Urinary bladder (tissue), 4 donors: ENCODE data around the gene ATP2C1. TPM values are rescaled to one million over a fixed set of nuclear protein-coding genes. Genes with fewer than 3 reads are reported as not detected.

Experiments used
- DNase-seq: peaks from one replicate; pipeline ENCODE4 v3.0.0-alpha.2; 2015; ENCODE audit errors: extremely low spot score
- H3K27ac ChIP-seq: one replicate; pipeline ENCODE4 v1.5.1; 2013; ENCODE audit warnings: low read depth, mild to moderate bottlenecking, moderate library complexity
- H3K36me3 ChIP-seq: one replicate; pipeline ENCODE4 v1.6.1; 2013; ENCODE audit warnings: mild to moderate bottlenecking, moderate library complexity; ENCODE audit not compliant: insufficient read depth
- H3K4me1 ChIP-seq: one replicate; pipeline ENCODE4 v1.6.1; 2013; ENCODE audit warnings: mild to moderate bottlenecking, moderate library complexity; ENCODE audit not compliant: insufficient read depth
- H3K4me3 ChIP-seq: one replicate; pipeline ENCODE4 v1.5.1; 2013; ENCODE audit warnings: low read depth, low read length
- WGBS: extraction: QIAGEN DNeasy Blood & Tissue Kit; methylation state at CpG from one replicate; pipeline ENCODE4 v1.1.7; 2013; 5-methylcytosine and 5-hydroxymethylcytosine counted together
- polyA plus RNA-seq: library from polyadenylated mRNA; stranded (reverse); fragments of 200-250 nt; gene quantifications from one replicate; pipeline ENCODE4 v1.2.3, GENCODE V29; 2013
- total RNA-seq: library from RNA; depleted of rRNA; stranded (reverse); fragments of >200 nt; gene quantifications from one replicate; pipeline ENCODE4 v1.2.3, GENCODE V29; 2014
- donor health status: healthy with polysubstance abuse.
- donor health status: healthy.

Gene ATP2C1
- total and polyA plus RNA-seq, 2 donors: 41.8 to 94.4 TPM

DNA sequence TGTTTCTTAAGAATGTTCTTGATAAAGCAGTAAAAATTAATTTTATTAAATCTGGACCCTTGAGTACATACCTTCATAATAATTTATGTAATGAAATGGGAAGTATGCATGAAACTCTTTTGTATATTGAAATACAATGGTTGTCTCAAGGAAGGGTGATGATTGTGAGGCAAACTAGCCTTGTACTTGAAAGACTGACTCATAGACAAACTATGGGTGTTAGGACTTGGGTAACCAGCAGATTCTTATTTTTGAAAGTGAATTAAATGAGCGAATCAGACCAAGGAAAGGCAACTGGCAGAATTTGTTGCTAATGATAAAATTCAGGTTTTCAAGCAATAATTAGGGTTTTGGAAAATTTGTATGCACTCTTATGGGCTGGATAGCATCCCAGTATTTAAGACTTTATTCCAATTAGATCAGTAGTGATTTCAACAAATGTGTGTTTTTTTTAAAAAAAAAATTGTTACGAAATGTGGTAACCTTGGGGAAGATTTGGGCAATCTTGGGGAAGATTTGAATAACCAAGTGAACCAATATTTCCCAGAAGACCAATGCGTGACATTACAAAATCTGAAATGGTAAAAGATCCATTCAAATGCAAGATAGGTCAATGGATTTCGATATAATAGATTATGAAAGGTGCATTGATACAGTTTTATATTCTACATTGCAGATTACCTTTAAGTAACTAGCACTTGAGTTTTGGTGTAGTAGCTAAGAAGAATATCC is 42.0 kb downstream of the ATP2C1 start:
- DNase-seq: no peak
- Histone ChIP-seq H3K4me1 (no peaks in the 10 kb centered on the region), H3K4me3 (no peak overlapping the region), H3K36me3 (no peaks in the 10 kb centered on the region), H3K27ac (no peak overlapping the region)
- 97% methylated on average over 4 of the region's 4 CpGs for WGBS

DNA sequence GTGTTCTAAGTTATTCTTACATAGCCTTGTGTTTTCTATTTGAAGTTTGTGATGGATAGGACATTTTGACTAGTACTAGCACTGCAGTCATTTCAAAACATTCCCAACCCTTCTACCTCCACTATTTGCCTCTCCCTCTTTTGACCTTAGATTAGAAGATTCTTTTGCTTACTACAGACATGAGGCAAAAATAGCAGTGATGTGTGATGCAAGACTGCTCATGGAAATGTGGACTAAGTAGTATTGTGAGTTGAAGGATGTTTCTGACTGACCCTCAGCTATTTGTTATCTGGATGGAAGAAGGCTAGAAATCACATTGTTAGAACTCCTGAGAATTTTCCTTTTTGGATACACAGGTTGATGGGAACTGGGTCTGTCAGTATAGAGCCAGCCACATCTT is 45.9 kb downstream of the ATP2C1 start:
- H3K4me1 ChIP-seq: no peaks in the 10 kb centered on the region
- no peak overlapping the region for H3K27ac ChIP-seq
- no peak for DNase-seq
- peaks cover 4% of the 10 kb centered on the region for H3K36me3 ChIP-seq
- no peak overlapping the region for H3K4me3 ChIP-seq

DNA sequence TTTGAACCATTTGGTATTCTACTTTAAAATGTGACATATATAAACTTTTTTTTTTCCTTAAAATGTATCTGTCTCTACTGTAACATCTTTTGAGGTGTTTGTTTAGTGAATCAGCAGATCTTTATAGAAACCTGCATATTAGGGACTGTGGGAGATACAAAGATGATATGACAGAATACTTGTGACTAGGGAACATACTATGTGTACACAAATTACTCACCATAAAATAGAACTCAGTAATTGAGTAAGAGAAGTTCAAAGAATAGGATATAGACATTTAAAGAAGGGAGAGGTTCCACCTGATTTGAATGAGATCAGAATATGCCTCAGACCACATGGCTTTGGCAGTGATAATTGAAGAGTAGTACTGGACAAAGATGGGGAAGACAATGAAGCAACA is 47.9 kb downstream of the ATP2C1 start:
- H3K36me3 ChIP-seq: peaks cover 6% of the 10 kb centered on the region
- no peaks in the 10 kb centered on the region for H3K4me1 ChIP-seq
- no peak overlapping the region for H3K4me3 ChIP-seq
- no peak overlapping the region for H3K27ac ChIP-seq
- no peak for DNase-seq

DNA sequence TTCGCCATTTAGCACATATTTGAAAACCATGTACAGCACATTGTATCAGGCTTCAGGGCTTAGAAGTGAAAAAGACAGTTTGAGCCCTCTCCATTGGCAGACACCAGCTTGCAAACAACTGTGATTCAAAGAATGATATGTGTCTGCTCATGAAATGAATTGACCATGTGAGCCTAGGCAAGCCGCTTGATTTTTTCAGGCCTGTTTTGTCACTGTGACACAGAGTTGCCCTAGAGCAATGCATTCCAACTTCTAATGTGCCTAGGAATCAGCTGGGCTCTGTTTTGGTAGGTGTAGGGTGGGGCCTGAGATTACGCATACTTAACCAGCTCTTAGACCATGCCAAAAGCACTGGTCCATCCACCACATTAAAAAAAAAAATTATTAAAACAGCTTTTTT is 53.0 kb downstream of the ATP2C1 start:
- WGBS: 96% methylated on average over 3 of the region's 3 CpGs
- Histone ChIP-seq H3K4me3 (no peak overlapping the region), H3K27ac (no peak overlapping the region), H3K36me3 (peaks cover 5% of the 10 kb centered on the region), H3K4me1 (no peaks in the 10 kb centered on the region)
- no peak for DNase-seq

DNA sequence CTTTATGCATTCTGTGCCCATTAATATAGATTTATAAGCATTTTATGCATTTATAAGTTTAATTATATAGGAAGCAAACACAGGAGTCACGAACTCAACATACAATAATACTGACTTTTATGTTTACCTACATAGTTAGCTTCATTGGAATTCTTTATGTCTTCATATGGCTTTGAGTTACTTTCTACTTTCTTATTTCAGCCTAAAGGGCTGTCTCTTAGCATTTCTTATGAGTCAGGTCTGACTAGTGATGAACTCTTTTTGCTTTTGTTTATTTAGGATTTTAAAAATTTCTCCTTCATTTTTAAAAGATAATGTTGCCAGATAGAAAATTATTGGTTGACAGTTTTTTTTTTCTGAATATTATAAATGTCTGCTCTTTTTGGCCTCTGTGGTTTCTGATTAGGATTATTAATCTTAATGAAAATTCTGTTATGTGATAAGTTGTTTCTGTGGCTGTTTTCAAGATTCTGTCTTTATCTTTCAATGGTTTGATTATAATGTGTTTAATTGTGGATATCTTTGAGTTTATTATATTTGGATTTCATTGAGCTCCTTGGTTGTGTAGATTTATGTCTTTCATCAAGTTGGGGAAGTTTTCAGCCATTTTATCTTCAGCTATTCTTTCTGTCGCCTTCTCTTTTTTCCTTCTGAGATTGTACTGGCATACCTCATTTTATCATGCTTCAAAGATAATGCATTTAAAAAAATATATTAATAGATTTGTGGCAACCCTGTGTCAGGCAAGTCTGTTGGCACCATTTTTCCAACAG is 54.3 kb downstream of the ATP2C1 start:
- no peaks in the 10 kb centered on the region for H3K4me1 ChIP-seq
- DNase-seq: no peak
- 96% methylated on average over 2 of the region's 2 CpGs for WGBS
- no peak overlapping the region for H3K27ac ChIP-seq
- H3K36me3 ChIP-seq: peaks cover 4% of the 10 kb centered on the region
- no peak overlapping the region for H3K4me3 ChIP-seq

DNA sequence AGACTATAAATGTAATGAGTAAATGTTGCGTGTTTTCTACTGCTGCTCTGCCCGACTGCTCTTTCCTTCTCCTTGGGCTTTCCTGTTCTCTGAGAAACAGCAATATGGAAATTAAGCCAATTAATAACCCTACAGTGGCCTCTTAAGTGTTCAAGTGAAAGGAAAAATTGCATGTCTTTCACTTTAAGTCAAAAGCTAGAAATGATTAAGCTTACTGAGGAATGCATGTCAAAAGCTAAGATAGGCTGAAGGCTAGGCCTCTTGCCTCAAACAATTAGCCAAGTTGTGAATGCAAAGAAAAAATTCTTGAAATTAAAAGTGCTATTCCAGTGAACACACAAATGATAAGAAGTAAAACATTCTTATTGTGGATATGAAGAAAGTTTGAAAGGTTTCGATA is 55.0 kb downstream of the ATP2C1 start:
- no peaks in the 10 kb centered on the region for H3K4me1 ChIP-seq
- H3K36me3 ChIP-seq: peaks cover 4% of the 10 kb centered on the region
- no peak overlapping the region for H3K27ac ChIP-seq
- no peak overlapping the region for H3K4me3 ChIP-seq
- WGBS: 96% methylated on average over 3 of the region's 3 CpGs
- no peak for DNase-seq

DNA sequence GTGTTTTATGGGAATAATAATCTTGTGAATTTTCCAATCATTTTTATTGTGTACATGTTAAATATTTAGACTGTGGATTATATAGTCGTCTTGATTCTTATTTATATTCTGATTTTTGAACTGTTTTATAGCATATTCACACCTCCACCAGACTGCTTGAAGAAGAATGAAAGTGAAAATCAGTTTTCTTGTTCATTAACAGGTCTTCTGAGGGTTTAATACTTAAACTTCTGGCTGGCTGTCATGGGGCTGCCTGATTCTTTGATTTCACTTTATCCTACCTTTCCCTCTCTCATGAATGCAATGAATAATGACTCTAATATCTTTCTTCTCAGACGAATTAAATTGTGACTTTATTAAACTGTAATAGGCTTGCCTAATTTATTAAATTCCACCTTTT is 56.2 kb downstream of the ATP2C1 start:
- H3K36me3 ChIP-seq: peaks cover 2% of the 10 kb centered on the region
- no peak for DNase-seq
- no peak overlapping the region for H3K4me3 ChIP-seq
- H3K27ac ChIP-seq: no peak overlapping the region
- H3K4me1 ChIP-seq: no peaks in the 10 kb centered on the region
- 76% methylated on average over 2 of the region's 2 CpGs for WGBS

DNA sequence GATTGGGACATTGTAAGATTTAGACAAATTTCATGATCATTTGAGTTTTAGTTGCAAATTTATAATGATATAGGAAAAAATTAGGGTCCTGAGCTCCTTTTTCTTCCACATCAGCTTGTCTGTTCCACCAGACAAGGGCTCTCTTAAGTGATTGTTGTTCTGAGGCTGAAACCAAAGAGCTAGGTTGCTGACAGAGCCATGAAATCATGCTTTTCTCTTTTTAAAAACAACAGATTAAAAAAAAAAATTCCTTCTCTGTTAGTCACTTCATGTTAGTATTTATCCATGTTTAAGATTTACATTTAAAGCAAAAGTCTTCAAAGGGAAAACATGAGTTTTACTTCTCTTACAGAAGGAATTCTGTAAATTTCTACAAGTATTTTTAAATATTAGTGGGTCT is 56.8 kb downstream of the ATP2C1 start:
- H3K27ac ChIP-seq: no peak overlapping the region
- peaks cover 2% of the 10 kb centered on the region for H3K36me3 ChIP-seq
- no peak overlapping the region for H3K4me3 ChIP-seq
- DNase-seq: no peak
- no peaks in the 10 kb centered on the region for H3K4me1 ChIP-seq

DNA sequence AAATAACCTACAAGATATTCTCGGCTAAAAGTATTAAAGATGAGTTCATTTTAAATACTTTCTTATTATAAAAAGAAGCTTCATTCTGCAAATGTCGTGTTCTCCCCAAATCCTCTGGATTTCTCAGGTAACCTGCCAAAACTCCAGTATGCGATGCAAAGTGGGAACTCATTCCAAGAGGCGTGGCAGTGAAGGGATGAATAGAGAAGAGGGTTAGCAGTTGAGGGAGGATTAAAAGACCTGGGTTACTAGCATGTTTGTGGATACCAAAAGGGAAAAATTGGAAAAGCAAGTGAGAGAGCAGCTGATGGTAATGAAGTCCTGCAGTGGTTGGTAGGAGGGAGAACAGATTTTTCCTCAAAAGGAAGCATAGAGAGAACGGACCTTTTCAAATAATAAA is 61.6 kb downstream of the ATP2C1 start:
- no peak for DNase-seq
- H3K36me3 ChIP-seq: no peaks in the 10 kb centered on the region
- H3K27ac ChIP-seq: no peak overlapping the region
- H3K4me1 ChIP-seq: no peaks in the 10 kb centered on the region
- 90% methylated on average over 5 of the region's 5 CpGs for WGBS
- no peak overlapping the region for H3K4me3 ChIP-seq

DNA sequence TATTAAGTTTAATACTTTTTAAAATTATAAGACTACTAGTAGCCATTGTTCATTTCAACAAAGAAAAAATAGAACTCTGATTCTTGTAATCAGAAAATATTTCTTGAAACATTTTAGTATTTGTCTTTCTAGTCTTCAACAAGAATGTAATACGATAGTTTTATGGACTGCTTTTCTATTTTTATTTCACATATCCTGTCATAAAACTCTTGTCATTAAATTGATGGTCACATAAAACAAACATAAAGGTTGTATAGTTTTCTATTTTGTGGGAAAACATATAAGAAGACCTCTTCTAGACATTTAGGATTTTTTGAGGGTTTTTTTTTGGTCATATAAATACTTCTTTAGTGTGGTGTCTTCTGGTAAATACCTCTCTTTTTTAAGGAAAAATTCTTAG is 62.4 kb downstream of the ATP2C1 start:
- 75% methylated on average over 1 of the region's 1 CpG for WGBS

DNA sequence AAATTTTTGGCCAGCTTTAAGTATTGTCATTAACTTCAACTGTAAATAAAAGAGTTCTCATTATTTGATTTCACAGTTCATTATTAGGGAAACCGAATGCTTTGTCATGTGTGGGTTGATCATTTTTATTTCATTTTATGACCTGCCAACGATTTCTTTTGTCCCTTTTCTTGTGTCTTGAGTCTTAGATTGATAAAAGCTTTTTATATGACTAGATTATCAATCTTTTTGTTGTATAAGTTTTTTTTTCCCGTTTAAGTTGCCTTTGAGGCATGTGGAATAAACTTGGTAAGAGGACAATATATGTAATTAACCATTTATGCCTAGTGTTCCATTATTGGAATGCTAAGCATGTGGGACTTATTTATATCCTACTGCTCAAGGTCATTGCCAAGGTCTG is 62.8 kb downstream of the ATP2C1 start:
- 86% methylated on average over 3 of the region's 3 CpGs for WGBS
- Histone ChIP-seq H3K4me3 (no peak overlapping the region), H3K27ac (no peak overlapping the region), H3K36me3 (no peaks in the 10 kb centered on the region), H3K4me1 (no peaks in the 10 kb centered on the region)
- DNase-seq: no peak

More for the DNA sequence above, 62.4 kb downstream of the ATP2C1 start:
- no peak overlapping the region for H3K4me3 ChIP-seq
- H3K4me1 ChIP-seq: no peaks in the 10 kb centered on the region
- no peaks in the 10 kb centered on the region for H3K36me3 ChIP-seq
- no peak for DNase-seq
- no peak overlapping the region for H3K27ac ChIP-seq

DNA sequence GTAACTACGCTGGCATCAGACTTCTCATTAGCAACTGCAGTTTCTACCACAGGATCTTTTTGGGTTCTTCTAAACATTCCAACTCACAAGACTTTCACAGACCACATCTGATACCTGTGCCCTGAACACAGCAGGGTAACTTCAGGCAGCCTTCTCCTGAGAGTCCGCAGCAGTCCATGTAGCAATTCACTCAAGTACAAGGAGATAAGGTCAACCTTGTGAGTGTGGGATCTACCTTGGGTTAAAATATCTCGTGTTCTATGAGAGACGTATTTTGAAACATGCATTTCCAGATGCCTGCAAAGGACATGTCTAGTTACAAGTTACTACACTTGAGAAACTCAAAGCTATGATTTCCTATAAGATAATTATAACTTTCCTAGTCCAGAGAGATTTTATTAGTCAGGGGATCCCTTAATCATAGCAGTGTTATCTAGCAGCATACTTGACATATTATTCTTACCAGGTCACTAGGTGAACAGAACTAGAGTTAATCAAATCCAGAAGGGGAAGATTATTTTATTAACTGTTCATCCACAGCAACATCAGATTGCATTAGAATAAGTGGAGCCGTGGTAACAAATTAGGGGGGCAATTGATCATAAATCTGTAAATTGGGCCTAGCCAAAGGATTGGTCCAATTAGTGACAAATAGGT is 66.4 kb downstream of the ATP2C1 start:
- no peak for DNase-seq
- Histone ChIP-seq H3K4me1 (no peaks in the 10 kb centered on the region), H3K4me3 (no peak overlapping the region), H3K36me3 (peaks cover 2% of the 10 kb centered on the region), H3K27ac (no peak overlapping the region)
- WGBS: 82% methylated on average over 5 of the region's 5 CpGs

DNA sequence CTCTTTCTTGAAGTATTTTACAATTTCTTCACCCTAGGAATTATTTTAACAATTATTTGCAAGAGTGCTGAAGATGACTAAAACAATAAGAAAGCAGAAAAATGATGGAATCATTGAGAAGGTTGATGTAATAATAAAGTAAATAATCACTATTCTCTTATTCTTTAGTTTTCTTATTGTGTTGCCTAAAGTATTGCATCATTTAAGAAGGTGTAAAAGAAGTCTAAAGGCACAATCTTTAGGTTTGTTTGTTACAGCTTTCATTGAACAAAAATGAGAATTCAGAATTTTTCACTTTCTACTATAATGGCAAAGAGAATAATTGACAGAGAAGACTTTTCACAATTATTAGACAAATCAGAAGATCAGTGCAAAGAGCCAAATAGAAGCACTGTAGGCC is 67.6 kb downstream of the ATP2C1 start:
- Histone ChIP-seq H3K27ac (no peak overlapping the region), H3K4me1 (no peaks in the 10 kb centered on the region), H3K4me3 (no peak overlapping the region), H3K36me3 (peaks cover 2% of the 10 kb centered on the region)
- DNase-seq: no peak

DNA sequence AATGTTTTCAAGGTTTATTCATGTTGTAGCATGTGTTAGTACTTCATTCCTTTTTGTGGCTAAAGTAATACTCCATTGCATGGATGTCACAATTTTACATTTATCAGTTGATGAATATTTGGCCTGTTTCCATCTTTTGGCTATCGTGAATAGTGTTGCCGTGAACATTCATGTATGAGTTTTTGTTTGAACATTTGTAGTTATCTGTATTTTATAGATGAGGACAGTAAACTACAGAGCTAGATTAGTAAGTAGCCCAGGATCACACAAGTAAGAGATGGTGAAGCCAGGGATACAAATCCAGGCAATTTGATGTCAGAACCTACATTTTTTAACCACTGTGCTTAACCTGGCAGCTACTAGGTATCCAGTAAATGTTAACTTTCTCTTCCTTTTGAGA is 69.6 kb downstream of the ATP2C1 start:
- WGBS: 80% methylated on average over 2 of the region's 2 CpGs
- Histone ChIP-seq H3K27ac (no peak overlapping the region), H3K4me1 (no peaks in the 10 kb centered on the region), H3K4me3 (no peak overlapping the region), H3K36me3 (peaks cover 3% of the 10 kb centered on the region)
- DNase-seq: no peak
